Inflammatory macrophage treated with lipopolysaccharide for 4 hours (primary cell): ENCODE data around the gene PCOLCE2.

ENCODE experiments used
- DNase-seq: peaks from one replicate; pipeline ENCODE4 v3.0.0-alpha.2; 2020

The PCOLCE2 gene

GRCh38 chr3:142888481-142889211 lies at the start of gene PCOLCE2:
PCOLCE2 (minus strand) TSS chr3:142889083; CDS start chr3:142888896, 187 bp downstream.
- no peak for DNase-seq

- DNase-seq: no peak
Measured at GRCh38 chr3:142935963-142936362, 47.1 kb upstream of the PCOLCE2 start.

- no peak for DNase-seq
Measured at GRCh38 chr3:142934887-142935269, 46.0 kb upstream of the PCOLCE2 start.

- no peak for DNase-seq
Measured at GRCh38 chr3:142934128-142934886, 45.4 kb upstream of the PCOLCE2 start.

GRCh38 chr3:142931222-142931621 lies 42.3 kb upstream of the PCOLCE2 start:
- no peak for DNase-seq

- DNase-seq: no peak
Measured at GRCh38 chr3:142930463-142930862, 41.6 kb upstream of the PCOLCE2 start.

- no peak for DNase-seq
Measured at GRCh38 chr3:142929890-142930289, 41.0 kb upstream of the PCOLCE2 start.

- peak; percentile 77 for DNase-seq
Measured at GRCh38 chr3:142929109-142929508, 40.2 kb upstream of the PCOLCE2 start.

GRCh38 chr3:142926368-142926944 lies 37.6 kb upstream of the PCOLCE2 start:
- DNase-seq: no peak

- DNase-seq: no peak
Measured at GRCh38 chr3:142925140-142925539, 36.3 kb upstream of the PCOLCE2 start.

GRCh38 chr3:142923694-142924093 lies 34.8 kb upstream of the PCOLCE2 start:
- DNase-seq: no peak

- DNase-seq: no peak
Measured at GRCh38 chr3:142916605-142917004, 27.7 kb upstream of the PCOLCE2 start.

GRCh38 chr3:142915636-142916035 lies 26.8 kb upstream of the PCOLCE2 start:
- no peak for DNase-seq

GRCh38 chr3:142914286-142914811 lies 25.5 kb upstream of the PCOLCE2 start:
- DNase-seq: no peak

- DNase-seq: peak; percentile 20
Measured at GRCh38 chr3:142913432-142913831, 24.5 kb upstream of the PCOLCE2 start.

GRCh38 chr3:142912402-142913172 lies 23.7 kb upstream of the PCOLCE2 start:
- DNase-seq: no peak

- no peak for DNase-seq
Measured at GRCh38 chr3:142910280-142910679, 21.4 kb upstream of the PCOLCE2 start.

GRCh38 chr3:142909282-142909681 lies 20.4 kb upstream of the PCOLCE2 start:
- no peak for DNase-seq

- DNase-seq: no peak
Measured at GRCh38 chr3:142907996-142908395, 19.1 kb upstream of the PCOLCE2 start.

- DNase-seq: peak; percentile 79
Measured at GRCh38 chr3:142904639-142905436, 16.0 kb upstream of the PCOLCE2 start.

GRCh38 chr3:142902356-142902755 lies 13.5 kb upstream of the PCOLCE2 start:
- DNase-seq: no peak
